Neuronal stem cell (in vitro differentiated cells): Measurements from ENCODE around the gene ATP8A1.

Experiments used
- DNase-seq: peaks from one replicate; pipeline ENCODE4 v3.0.0-alpha.2; 2013; ENCODE audit warnings: low spot score
- H2AFZ ChIP-seq: one replicate; pipeline ENCODE4 v1.6.1; 2013; ENCODE audit warnings: mild to moderate bottlenecking, low read length, inconsistent platforms
- H2AK5ac ChIP-seq: 2 replicates; pipeline ENCODE4 v1.6.1; 2013; ENCODE audit warnings: low read depth, mild to moderate bottlenecking, inconsistent platforms, low read length, moderate library complexity, mixed read lengths
- H2BK120ac ChIP-seq: 2 replicates; pipeline ENCODE4 v1.6.1; 2013; ENCODE audit warnings: low read depth, mild to moderate bottlenecking, inconsistent platforms, low read length, moderate library complexity, mixed read lengths
- H2BK12ac ChIP-seq: one replicate; pipeline ENCODE4 v1.6.1; 2013; ENCODE audit warnings: low read length, inconsistent platforms
- H2BK15ac ChIP-seq: 2 replicates; pipeline ENCODE4 v1.6.1; 2013; ENCODE audit warnings: mild to moderate bottlenecking, low read length, inconsistent platforms, mixed read lengths
- H2BK5ac ChIP-seq: one replicate; pipeline ENCODE4 v1.6.1; 2013; ENCODE audit warnings: inconsistent platforms, mild to moderate bottlenecking, low read length, moderate library complexity
- H3K14ac ChIP-seq: one replicate; pipeline ENCODE4 v1.6.1; 2013; ENCODE audit warnings: low read length, inconsistent platforms
- H3K18ac ChIP-seq: 2 replicates; pipeline ENCODE4 v1.6.1; 2013; ENCODE audit warnings: low read length, inconsistent platforms
- H3K23ac ChIP-seq: 2 replicates; pipeline ENCODE4 v1.6.1; 2013; ENCODE audit warnings: low read depth, mild to moderate bottlenecking, mixed read lengths, low read length, inconsistent platforms; ENCODE audit not compliant: poor library complexity
- H3K27ac ChIP-seq: replicated peaks from 3 replicates; pipeline ENCODE4 v1.5.1; 2013; ENCODE audit warnings: low read length, inconsistent platforms
- H3K27me3 ChIP-seq, 3 experiments: 2 replicates each; pipeline ENCODE4 v1.6.1; 2013; ENCODE audit warnings: low read length in 3 of 3, mild to moderate bottlenecking in 2 of 3, inconsistent platforms in 1 of 3, low read depth in 1 of 3, mixed read lengths in 1 of 3, moderate library complexity in 1 of 3; ENCODE audit not compliant: control insufficient read depth in 3 of 3, insufficient read depth in 3 of 3
- H3K36me3 ChIP-seq, 2 donors: replicated peaks in 1 of 2; 2 replicates each; pipeline ENCODE4 v1.6.1; 2013; ENCODE audit warnings: low read length in 2 of 2; ENCODE audit not compliant: control insufficient read depth in 2 of 2, insufficient read depth in 2 of 2
- H3K4ac ChIP-seq: 2 replicates; pipeline ENCODE4 v1.6.1; 2013; ENCODE audit warnings: inconsistent platforms, mild to moderate bottlenecking, low read length, moderate library complexity
- H3K4me1 ChIP-seq, 2 donors: 1 replicate in 1 of 2; 2 replicates in 1 of 2; pipeline ENCODE4 v1.6.1; 2013; ENCODE audit warnings: low read length in 2 of 2, low read depth in 1 of 2; ENCODE audit not compliant: control insufficient read depth in 2 of 2, insufficient read depth in 1 of 2
- H3K4me2 ChIP-seq: one replicate; pipeline ENCODE4 v1.6.1; 2013; ENCODE audit warnings: mild to moderate bottlenecking, low read length, inconsistent platforms; ENCODE audit not compliant: insufficient read depth, poor library complexity, severe bottlenecking
- H3K4me3 ChIP-seq, 2 donors: 2 replicates each; pipeline ENCODE4 v1.5.1; 2013; ENCODE audit warnings: low read length in 2 of 2, mild to moderate bottlenecking in 2 of 2, inconsistent platforms in 1 of 2, moderate library complexity in 1 of 2
- H3K79me1 ChIP-seq: one replicate; pipeline ENCODE4 v1.6.1; 2013; ENCODE audit warnings: low read depth, mild to moderate bottlenecking, inconsistent platforms, low read length, moderate library complexity
- H3K9ac ChIP-seq: one replicate; pipeline ENCODE4 v1.6.1; 2013; ENCODE audit warnings: mild to moderate bottlenecking, low read depth, low read length, inconsistent platforms; ENCODE audit not compliant: poor library complexity
- H3K9me3 ChIP-seq, 2 donors: replicated peaks in 1 of 2; 2 replicates each; pipeline versions ENCODE3 to v1.6.1; 2013; ENCODE audit warnings: low read length in 2 of 2, mild to moderate bottlenecking in 2 of 2, inconsistent platforms in 1 of 2, low read depth in 1 of 2, mixed read lengths in 1 of 2, moderate library complexity in 1 of 2; ENCODE audit not compliant: control insufficient read depth in 2 of 2, insufficient read depth in 1 of 2
- H4K8ac ChIP-seq: one replicate; pipeline ENCODE4 v1.6.1; 2013; ENCODE audit warnings: low read depth, mild to moderate bottlenecking, inconsistent platforms, low read length, moderate library complexity
- H4K91ac ChIP-seq: one replicate; pipeline ENCODE4 v1.6.1; 2013; ENCODE audit warnings: low read length, low read depth, mild to moderate bottlenecking, inconsistent platforms; ENCODE audit not compliant: poor library complexity
- WGBS, 2 donors: extraction: QIAGEN DNeasy Blood & Tissue Kit; methylation state at CpG; one replicate each; pipeline ENCODE4 v1.1.7; 2013; ENCODE audit warnings: missing lambda C conversion rate in 2 of 2, mixed read lengths in 1 of 2; ENCODE audit not compliant: insufficient read length in 2 of 2, insufficient replicate concordance in 1 of 2; ENCODE audit errors: extremely low coverage in 2 of 2; 5-methylcytosine and 5-hydroxymethylcytosine counted together

Gene ATP8A1

GRCh38 chr4:42416017-42416416, 240.9 kb downstream of the ATP8A1 start:
- H2BK120ac ChIP-seq, result no peak overlapping the region
- no peak overlapping the region for H3K4ac ChIP-seq
- H2AK5ac ChIP-seq, result no peak overlapping the region
- no peak overlapping the region for H4K91ac ChIP-seq
- no peak overlapping the region for H3K18ac ChIP-seq
- no peak overlapping the region for H4K8ac ChIP-seq
- no peak overlapping the region for H2AFZ ChIP-seq
- no peak for DNase-seq
- no peak overlapping the region for H2BK15ac ChIP-seq
- H3K4me2 ChIP-seq, result no peak overlapping the region
- H3K36me3 ChIP-seq, result no peaks in the 10 kb centered on the region
- H3K79me1 ChIP-seq, result no peaks in the 10 kb centered on the region
- no peak overlapping the region for H3K23ac ChIP-seq
- H2BK5ac ChIP-seq, result no peak overlapping the region
- H3K14ac ChIP-seq, result no peak overlapping the region
- H3K27ac ChIP-seq, result no peak overlapping the region
- H3K27me3 ChIP-seq, result no peaks in the 10 kb centered on the region
- no peaks in the 10 kb centered on the region for H3K4me1 ChIP-seq
- no peak overlapping the region for H3K9ac ChIP-seq
- no CpG with 5 or more reads among the region's 3 CpGs for WGBS, 2 donors
- H3K4me3 ChIP-seq, result no peak overlapping the region
- no peak overlapping the region for H2BK12ac ChIP-seq
- H3K9me3 ChIP-seq, result no peaks in the 10 kb centered on the region

- H3K23ac ChIP-seq, result no peak overlapping the region
Observed at GRCh38 chr4:42415281-42415680, 241.6 kb downstream of the ATP8A1 start.

DNA sequence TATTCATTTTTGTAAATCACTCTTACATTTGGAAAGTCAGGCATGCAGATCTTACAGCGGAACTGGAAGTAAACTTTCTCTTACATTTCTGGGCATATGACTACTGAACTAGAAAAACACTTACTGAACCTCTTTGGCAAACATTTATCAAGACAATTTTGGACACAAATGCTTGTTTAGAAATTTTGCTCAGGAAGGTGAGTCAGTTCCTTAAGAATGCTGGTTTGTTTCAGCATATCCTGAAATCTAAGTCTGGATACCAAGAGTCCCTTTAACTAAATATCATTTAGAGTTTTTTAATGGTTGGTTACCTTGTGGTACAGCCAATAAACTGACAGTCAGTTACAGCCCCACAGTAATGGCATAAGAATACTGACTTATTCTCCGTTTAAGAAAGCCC, 244.7 kb downstream of the ATP8A1 start:
- Histone ChIP-seq H3K18ac (no peak overlapping the region), H3K4ac (no peak overlapping the region)
- no CpG with 5 or more reads among the region's 2 CpGs for WGBS, 2 donors

More at GRCh38 chr4:42415281-42415680, 241.6 kb downstream of the ATP8A1 start:
- Histone ChIP-seq H3K4me1 (no peaks in the 10 kb centered on the region), H3K27ac (no peak overlapping the region), H3K9ac (no peak overlapping the region), H2AK5ac (no peak overlapping the region), H2AFZ (no peak overlapping the region), H3K36me3 (no peaks in the 10 kb centered on the region), H3K4ac (no peak overlapping the region), H3K4me3 (no peak overlapping the region), H3K18ac (no peak overlapping the region), H3K4me2 (no peak overlapping the region), H3K14ac (no peak overlapping the region), H2BK5ac (no peak overlapping the region), H2BK12ac (no peak overlapping the region), H4K8ac (no peak overlapping the region), H2BK15ac (no peak overlapping the region), H2BK120ac (no peak overlapping the region), H3K79me1 (no peaks in the 10 kb centered on the region), H4K91ac (no peak overlapping the region), H3K9me3 (no peaks in the 10 kb centered on the region), H3K27me3 (no peaks in the 10 kb centered on the region)
- DNase-seq, result no peak
- WGBS, 2 donors, result no CpG with 5 or more reads among the region's 1 CpG

DNA sequence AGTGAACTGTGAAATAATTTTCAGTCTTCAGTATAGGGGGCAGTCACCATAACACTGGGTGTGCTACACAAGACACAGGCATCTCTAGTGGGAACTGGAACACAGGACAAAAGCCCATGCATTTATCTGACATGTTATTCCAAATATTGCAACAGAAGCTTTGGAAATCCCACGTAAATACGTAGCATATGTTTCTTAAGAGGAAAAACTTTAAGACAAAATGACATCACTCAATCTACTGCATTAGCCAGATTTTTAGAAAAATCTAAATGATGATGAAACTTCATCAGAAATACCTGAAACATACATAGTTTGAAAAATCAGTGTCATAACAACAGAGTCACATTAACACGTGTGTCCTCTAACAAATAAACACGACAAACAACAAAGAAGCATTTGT, 245.1 kb downstream of the ATP8A1 start:
- H2BK15ac ChIP-seq, result no peak overlapping the region
- H2BK5ac ChIP-seq, result no peak overlapping the region
- WGBS, 2 donors, result no CpG with 5 or more reads among the region's 4 CpGs
- H4K91ac ChIP-seq, result no peak overlapping the region
- no peak overlapping the region for H3K4me3 ChIP-seq
- H3K27me3 ChIP-seq, result no peaks in the 10 kb centered on the region
- no peaks in the 10 kb centered on the region for H3K9me3 ChIP-seq
- H3K4me2 ChIP-seq, result no peak overlapping the region
- H2BK12ac ChIP-seq, result no peak overlapping the region
- H3K27ac ChIP-seq, result no peak overlapping the region
- no peak overlapping the region for H3K18ac ChIP-seq
- no peak for DNase-seq
- H3K79me1 ChIP-seq, result no peaks in the 10 kb centered on the region
- H2BK120ac ChIP-seq, result no peak overlapping the region
- no peaks in the 10 kb centered on the region for H3K4me1 ChIP-seq
- H4K8ac ChIP-seq, result no peak overlapping the region
- no peaks in the 10 kb centered on the region for H3K36me3 ChIP-seq
- H3K9ac ChIP-seq, result no peak overlapping the region
- no peak overlapping the region for H2AK5ac ChIP-seq
- no peak overlapping the region for H3K4ac ChIP-seq
- no peak overlapping the region for H2AFZ ChIP-seq
- H3K14ac ChIP-seq, result no peak overlapping the region
- no peak overlapping the region for H3K23ac ChIP-seq

More for the DNA sequence above, 244.7 kb downstream of the ATP8A1 start:
- no peak overlapping the region for H3K14ac ChIP-seq
- no peaks in the 10 kb centered on the region for H3K36me3 ChIP-seq
- DNase-seq, result no peak
- H2BK120ac ChIP-seq, result no peak overlapping the region
- H3K23ac ChIP-seq, result no peak overlapping the region
- no peak overlapping the region for H2BK12ac ChIP-seq
- no peak overlapping the region for H3K27ac ChIP-seq
- no peak overlapping the region for H2AFZ ChIP-seq
- no peaks in the 10 kb centered on the region for H3K9me3 ChIP-seq
- H2BK5ac ChIP-seq, result no peak overlapping the region
- no peaks in the 10 kb centered on the region for H3K4me1 ChIP-seq
- H3K27me3 ChIP-seq, result no peaks in the 10 kb centered on the region
- H3K4me2 ChIP-seq, result no peak overlapping the region
- H3K79me1 ChIP-seq, result no peaks in the 10 kb centered on the region
- no peak overlapping the region for H3K4me3 ChIP-seq
- no peak overlapping the region for H4K91ac ChIP-seq
- no peak overlapping the region for H2AK5ac ChIP-seq
- no peak overlapping the region for H3K9ac ChIP-seq
- no peak overlapping the region for H4K8ac ChIP-seq
- no peak overlapping the region for H2BK15ac ChIP-seq
